H9 (cell line): ENCODE measurements around the gene METRNL. TPM values are rescaled to one million over a fixed set of nuclear protein-coding genes. Genes with fewer than 3 reads are reported as not detected.

Source experiments
- DNase-seq: peaks from one replicate; pipeline ENCODE4 v3.0.0-alpha.2; 2017
- H2AFZ ChIP-seq: one replicate; pipeline ENCODE4 v1.6.1; 2013; ENCODE audit warnings: mild to moderate bottlenecking, low read length, control low read depth, moderate library complexity
- H2AK5ac ChIP-seq: 2 replicates; pipeline ENCODE4 v1.6.1; 2013; ENCODE audit warnings: low read length, control low read depth, mixed read lengths; ENCODE audit not compliant: insufficient read length
- H2BK120ac ChIP-seq: one replicate; pipeline ENCODE4 v1.6.1; 2013; ENCODE audit warnings: low read depth, mild to moderate bottlenecking, low read length, control low read depth, inconsistent platforms; ENCODE audit not compliant: poor library complexity, severe bottlenecking
- H2BK12ac ChIP-seq: 2 replicates; pipeline ENCODE4 v1.6.1; 2013; ENCODE audit warnings: low read length, control low read depth, mixed read lengths, low read depth; ENCODE audit not compliant: insufficient read length
- H2BK15ac ChIP-seq: 2 replicates; pipeline ENCODE4 v1.6.1; 2013; ENCODE audit warnings: low read depth, low read length, control low read depth
- H2BK20ac ChIP-seq: one replicate; pipeline ENCODE4 v1.6.1; 2013; ENCODE audit warnings: low read depth, mild to moderate bottlenecking, low read length, control low read depth, inconsistent platforms; ENCODE audit not compliant: poor library complexity, severe bottlenecking
- H2BK5ac ChIP-seq: 2 replicates; pipeline ENCODE4 v1.6.1; 2013; ENCODE audit warnings: low read length, control low read depth, mixed read lengths; ENCODE audit not compliant: insufficient read length
- H3K14ac ChIP-seq: 2 replicates; pipeline ENCODE4 v1.6.1; 2013; ENCODE audit warnings: low read length, control low read depth; ENCODE audit not compliant: insufficient read depth
- H3K18ac ChIP-seq: 2 replicates; pipeline ENCODE4 v1.6.1; 2013; ENCODE audit warnings: low read depth, mild to moderate bottlenecking, mixed read lengths, low read length, control low read depth; ENCODE audit not compliant: insufficient read length
- H3K23ac ChIP-seq: 2 replicates; pipeline ENCODE4 v1.6.1; 2013; ENCODE audit warnings: low read length, control low read depth, mixed read lengths, low read depth; ENCODE audit not compliant: insufficient read length
- H3K23me2 ChIP-seq: 2 replicates; pipeline ENCODE4 v1.6.1; 2013; ENCODE audit warnings: low read depth, mild to moderate bottlenecking, mixed read lengths, low read length, control low read depth; ENCODE audit not compliant: insufficient read length, poor library complexity, severe bottlenecking
- H3K27ac ChIP-seq: 2 replicates; pipeline ENCODE4 v1.5.1; 2013; ENCODE audit warnings: low read length, control low read depth, mixed read lengths, low read depth; ENCODE audit not compliant: insufficient read length
- H3K27me3 ChIP-seq: 2 replicates; pipeline ENCODE4 v1.6.1; 2013; ENCODE audit warnings: low read length, control low read depth, inconsistent platforms; ENCODE audit not compliant: insufficient read depth
- H3K4ac ChIP-seq: 2 replicates; pipeline ENCODE4 v1.6.1; 2013; ENCODE audit warnings: low read depth, mild to moderate bottlenecking, control low read depth, inconsistent platforms, low read length, moderate library complexity
- H3K4me1 ChIP-seq: 2 replicates; pipeline ENCODE4 v1.6.1; 2013; ENCODE audit warnings: low read length, control low read depth, inconsistent platforms; ENCODE audit not compliant: insufficient read depth
- H3K4me2 ChIP-seq: 2 replicates; pipeline ENCODE4 v1.6.1; 2013; ENCODE audit warnings: low read length, control low read depth, mixed read lengths; ENCODE audit not compliant: insufficient read length, insufficient read depth
- H3K56ac ChIP-seq: 2 replicates; pipeline ENCODE4 v1.6.1; 2013; ENCODE audit warnings: low read depth, mild to moderate bottlenecking, mixed read lengths, low read length, control low read depth; ENCODE audit not compliant: insufficient read length
- H3K79me1 ChIP-seq: 2 replicates; pipeline ENCODE4 v1.6.1; 2013; ENCODE audit warnings: low read depth, mild to moderate bottlenecking, moderate library complexity, low read length, control low read depth, inconsistent platforms; ENCODE audit not compliant: insufficient read depth, poor library complexity, severe bottlenecking
- H3K79me2 ChIP-seq: 2 replicates; pipeline ENCODE4 v1.6.1; 2013; ENCODE audit warnings: low read length, control low read depth, inconsistent platforms; ENCODE audit not compliant: insufficient read depth
- H3K9ac ChIP-seq: 2 replicates; pipeline ENCODE4 v1.6.1; 2013; ENCODE audit warnings: low read length, control low read depth, mixed read lengths; ENCODE audit not compliant: insufficient read length; ENCODE audit errors: extremely low read depth
- H3K9me3 ChIP-seq: one replicate; pipeline ENCODE4 v1.6.1; 2013; ENCODE audit warnings: low read depth, low read length, inconsistent platforms; ENCODE audit not compliant: control insufficient read depth
- H3T11ph ChIP-seq: one replicate; pipeline ENCODE4 v1.6.1; 2013; ENCODE audit warnings: mild to moderate bottlenecking, low read length, control low read depth, inconsistent platforms
- H4K20me1 ChIP-seq: one replicate; pipeline ENCODE4 v1.6.1; 2013; ENCODE audit not compliant: control insufficient read depth, insufficient read length, insufficient read depth
- H4K5ac ChIP-seq: 2 replicates; pipeline ENCODE4 v1.6.1; 2013; ENCODE audit warnings: low read depth, mild to moderate bottlenecking, mixed read lengths, low read length, control low read depth; ENCODE audit not compliant: insufficient read length
- H4K8ac ChIP-seq: replicated peaks from 2 replicates; pipeline ENCODE4 v1.6.1; 2013; ENCODE audit warnings: low read length, control low read depth, mixed read lengths, low read depth; ENCODE audit not compliant: insufficient read length
- H4K91ac ChIP-seq: 2 replicates; pipeline ENCODE4 v1.6.1; 2013; ENCODE audit warnings: low read depth, mild to moderate bottlenecking, moderate library complexity, mixed read lengths, low read length, control low read depth; ENCODE audit not compliant: insufficient read length
- H3K27ac Mint-ChIP-seq, 3 experiments: 2 replicates in 2 of 3; 3 replicates in 1 of 3; pipeline ENCODE4 v1.8.0; 2020 to 2021; ENCODE audit warnings: mixed read lengths in 3 of 3, mild to moderate bottlenecking in 1 of 3, moderate library complexity in 1 of 3
- H3K27me3 Mint-ChIP-seq: 2 replicates; pipeline ENCODE4 v1.8.0; 2021; ENCODE audit warnings: low read depth, mild to moderate bottlenecking, moderate library complexity, mixed read lengths
- H3K36me3 Mint-ChIP-seq, 3 experiments: 2 replicates in 2 of 3; 3 replicates in 1 of 3; pipeline ENCODE4 v1.8.0; 2020 to 2021; ENCODE audit warnings: low read depth in 3 of 3, mixed read lengths in 3 of 3; ENCODE audit not compliant: insufficient read depth in 1 of 3
- H3K4me1 Mint-ChIP-seq, 2 experiments: 2 replicates each; pipeline ENCODE4 v1.8.0; 2020; ENCODE audit warnings: mixed read lengths in 2 of 2
- H3K4me3 Mint-ChIP-seq, 2 experiments: 2 replicates in 1 of 2; 3 replicates in 1 of 2; pipeline ENCODE4 v1.8.0; 2020 to 2021; ENCODE audit warnings: mild to moderate bottlenecking in 2 of 2, mixed read lengths in 2 of 2, moderate library complexity in 1 of 2
- H3K9me3 Mint-ChIP-seq, 2 experiments: 2 replicates in 1 of 2; 3 replicates in 1 of 2; pipeline ENCODE4 v1.8.0; 2020; ENCODE audit warnings: mild to moderate bottlenecking in 2 of 2, mixed read lengths in 2 of 2, moderate library complexity in 1 of 2
- WGBS: extraction: QIAGEN DNeasy Blood & Tissue Kit; methylation state at CpG from one replicate; pipeline ENCODE4 v1.1.7; 2013; ENCODE audit warnings: missing lambda C conversion rate, low lambda C conversion rate, mixed read lengths; ENCODE audit not compliant: insufficient read length; ENCODE audit errors: extremely low coverage; 5-methylcytosine and 5-hydroxymethylcytosine counted together
- total RNA-seq: library from RNA; stranded (reverse); gene quantifications from 2 replicates; pipeline ENCODE4 v1.2.1, GENCODE V29; 2021
- TF ChIP-seq, protein P1 (sequence below): fragments of 200-600 bp; sonication (generic); conservative IDR thresholded peaks from 3 replicates; pipeline ENCODE4 v1.8.0; 2021; ENCODE audit warnings: antibody characterized with exemption, mild to moderate bottlenecking

Gene METRNL
- total RNA-seq, 1 experiment from 2014 or later = 21.4 TPM

DNA sequence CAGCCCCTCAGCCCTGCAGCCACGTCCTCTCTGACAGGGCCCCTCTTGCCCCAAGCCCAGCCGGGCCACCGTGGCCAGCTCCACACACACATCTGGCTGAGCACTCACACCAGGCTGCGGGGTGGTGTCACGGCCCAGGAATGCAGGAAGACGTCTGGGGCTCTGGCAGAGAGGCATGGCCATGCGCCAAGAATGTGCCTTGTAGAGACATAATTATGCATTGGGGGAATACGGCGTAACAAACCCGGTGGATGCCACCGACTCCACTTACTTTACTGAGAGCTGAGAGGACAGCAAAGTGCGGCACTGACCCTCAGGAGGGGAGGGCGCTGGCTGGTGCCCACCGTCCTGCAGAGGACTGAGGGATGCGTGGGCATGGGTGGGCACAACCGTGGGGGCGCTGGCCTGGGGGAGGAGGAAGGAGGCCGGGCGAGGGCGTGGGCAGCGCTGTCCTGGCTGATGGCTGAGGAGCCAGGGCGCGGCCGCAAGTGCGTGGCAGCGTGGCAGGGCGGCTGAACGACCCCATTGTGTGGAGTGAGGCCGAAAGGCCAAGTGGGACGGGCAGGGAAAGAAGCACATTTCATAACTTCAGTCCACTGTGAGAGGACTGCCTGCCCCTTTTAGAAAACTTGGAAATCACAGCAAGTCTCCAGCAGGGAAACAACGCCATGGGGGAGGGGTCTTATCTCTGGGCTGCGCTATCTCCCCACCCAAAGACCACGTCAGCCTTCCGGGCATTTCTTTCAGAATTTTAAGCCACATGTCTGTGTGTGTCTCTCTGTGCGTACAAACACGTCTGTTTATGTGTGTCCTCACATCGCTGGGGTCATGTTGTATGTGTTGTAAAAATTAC lies 30.6 kb downstream of the METRNL start:
- Histone ChIP-seq H3K27ac (no peak overlapping the region), H4K5ac (no peak overlapping the region), H2BK5ac (no peak overlapping the region), H3T11ph (no peak overlapping the region), H2BK12ac (no peak overlapping the region), H3K79me1 (no peaks in the 10 kb centered on the region), H2AFZ (no peak overlapping the region), H3K79me2 (no peaks in the 10 kb centered on the region), H4K20me1 (no peaks in the 10 kb centered on the region), H2BK15ac (no peak overlapping the region), H3K9me3 (no peaks in the 10 kb centered on the region), H4K8ac (no peak overlapping the region), H3K18ac (no peak overlapping the region), H2BK120ac (no peak overlapping the region), H2AK5ac (no peak overlapping the region), H3K9ac (no peak overlapping the region), H3K4me1 (no peaks in the 10 kb centered on the region), H3K23ac (no peak overlapping the region), H3K23me2 (no peaks in the 10 kb centered on the region), H2BK20ac (no peak overlapping the region), H3K14ac (no peak overlapping the region), H3K4me2 (no peak overlapping the region), H3K56ac (no peak overlapping the region), H3K27me3 (no peaks in the 10 kb centered on the region), H3K4ac (no peak overlapping the region), H4K91ac (no peak overlapping the region)
- H3K4me1 Mint-ChIP-seq = peaks cover 8 to 11% of the 10 kb centered on the region in 2 experiments; a peak in 3 of 4 replicates
- TF ChIP-seq, protein P1, sequence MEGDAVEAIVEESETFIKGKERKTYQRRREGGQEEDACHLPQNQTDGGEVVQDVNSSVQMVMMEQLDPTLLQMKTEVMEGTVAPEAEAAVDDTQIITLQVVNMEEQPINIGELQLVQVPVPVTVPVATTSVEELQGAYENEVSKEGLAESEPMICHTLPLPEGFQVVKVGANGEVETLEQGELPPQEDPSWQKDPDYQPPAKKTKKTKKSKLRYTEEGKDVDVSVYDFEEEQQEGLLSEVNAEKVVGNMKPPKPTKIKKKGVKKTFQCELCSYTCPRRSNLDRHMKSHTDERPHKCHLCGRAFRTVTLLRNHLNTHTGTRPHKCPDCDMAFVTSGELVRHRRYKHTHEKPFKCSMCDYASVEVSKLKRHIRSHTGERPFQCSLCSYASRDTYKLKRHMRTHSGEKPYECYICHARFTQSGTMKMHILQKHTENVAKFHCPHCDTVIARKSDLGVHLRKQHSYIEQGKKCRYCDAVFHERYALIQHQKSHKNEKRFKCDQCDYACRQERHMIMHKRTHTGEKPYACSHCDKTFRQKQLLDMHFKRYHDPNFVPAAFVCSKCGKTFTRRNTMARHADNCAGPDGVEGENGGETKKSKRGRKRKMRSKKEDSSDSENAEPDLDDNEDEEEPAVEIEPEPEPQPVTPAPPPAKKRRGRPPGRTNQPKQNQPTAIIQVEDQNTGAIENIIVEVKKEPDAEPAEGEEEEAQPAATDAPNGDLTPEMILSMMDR = no peak
- DNase-seq = no peak
- peak overlapping the region in 1 of 3 experiments; percentile 87; a peak in 1 of 7 replicates for H3K27ac Mint-ChIP-seq
- peaks cover 2 to 5% of the 10 kb centered on the region in 2 experiments; a peak in 3 of 5 replicates for H3K9me3 Mint-ChIP-seq
- no CpG with 5 or more reads among the region's 37 CpGs for WGBS
- no peaks in the 10 kb centered on the region; a peak in 2 of 7 replicates for H3K36me3 Mint-ChIP-seq
- no peak overlapping the region for H3K4me3 Mint-ChIP-seq
- peaks cover 6% of the 10 kb centered on the region; the same call in 1 of the 2 replicates for H3K27me3 Mint-ChIP-seq
